Mucosa of rectum (tissue), 2 donors: ENCODE measurements around the gene PDCD1.
"Not testable (repeated sequence)": the region's sequence is repeated elsewhere in the genome, so short reads cannot be mapped to it uniquely, and the experiment has no call there.

Source experiments
- H3K27ac ChIP-seq, 2 donors: one replicate each; pipeline ENCODE4 v1.7.0; 2013; ENCODE audit warnings: inconsistent platforms in 2 of 2, low read depth in 2 of 2, low read length in 2 of 2
- H3K27me3 ChIP-seq, 2 donors: one replicate each; pipeline ENCODE4 v1.7.0; 2013; ENCODE audit warnings: low read length in 2 of 2; ENCODE audit not compliant: control insufficient read depth in 2 of 2, insufficient read depth in 2 of 2
- H3K36me3 ChIP-seq, 2 donors: one replicate each; pipeline ENCODE4 v1.7.0; 2013; ENCODE audit warnings: low read length in 2 of 2; ENCODE audit not compliant: control insufficient read depth in 2 of 2, insufficient read depth in 2 of 2
- H3K4me1 ChIP-seq, 2 donors: one replicate each; pipeline ENCODE4 v1.7.0; 2013; ENCODE audit warnings: low read length in 2 of 2, mild to moderate bottlenecking in 1 of 2; ENCODE audit not compliant: control insufficient read depth in 2 of 2, insufficient read depth in 2 of 2
- H3K4me3 ChIP-seq, 2 donors: one replicate each; pipeline ENCODE4 v1.7.0; 2013; ENCODE audit warnings: low read length in 2 of 2
- H3K9ac ChIP-seq, 2 donors: one replicate each; pipeline ENCODE4 v1.7.0; 2013; ENCODE audit warnings: low read length in 2 of 2, low read depth in 1 of 2, mild to moderate bottlenecking in 1 of 2
- H3K9me3 ChIP-seq, 2 donors: one replicate each; pipeline ENCODE4 v1.7.0; 2013; ENCODE audit warnings: low read length in 2 of 2; ENCODE audit not compliant: control insufficient read depth in 2 of 2
- donor health status: healthy.
- donor health status: Normal muscosa, but diverticular disease.

Gene PDCD1

DNA sequence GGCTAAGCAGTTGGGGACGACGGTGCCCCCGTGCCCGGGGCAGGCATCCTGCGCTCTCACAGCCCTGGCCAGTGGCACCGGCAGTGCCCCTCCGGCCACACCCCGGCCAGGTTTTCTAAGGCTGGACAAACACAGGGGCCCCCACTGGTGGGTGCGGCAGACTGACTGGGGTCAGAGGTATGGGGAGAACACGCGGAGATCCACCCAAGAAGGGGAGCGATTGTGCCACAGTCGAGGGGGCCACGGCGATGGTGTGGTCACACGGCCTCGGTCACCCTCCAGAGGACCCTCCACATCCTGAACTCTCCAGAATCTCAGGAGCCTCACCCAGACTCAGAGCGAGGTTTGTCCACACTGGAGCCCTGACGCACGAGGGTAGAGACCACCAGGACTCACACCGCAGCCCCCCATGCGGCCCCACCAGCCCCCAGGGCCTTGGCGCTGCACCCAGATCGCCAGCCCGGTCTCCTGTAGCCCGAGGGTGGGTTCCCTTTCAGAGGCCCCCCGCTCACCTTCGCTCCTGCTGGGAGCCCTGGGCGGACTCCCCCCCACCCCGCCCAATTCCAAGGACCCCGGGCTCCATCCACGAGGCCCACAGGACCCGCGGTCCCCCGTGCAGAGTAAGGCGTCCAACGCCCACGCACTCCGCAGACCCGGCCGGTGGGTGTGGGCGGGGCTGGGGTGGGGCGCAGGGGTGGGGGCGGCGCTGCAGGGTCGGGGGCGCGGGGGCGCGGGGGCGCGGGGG lies 15.2 kb downstream of the PDCD1 start:
- H3K4me3 ChIP-seq = peak overlapping the region in 1 of 2 donors; percentile 27

DNA sequence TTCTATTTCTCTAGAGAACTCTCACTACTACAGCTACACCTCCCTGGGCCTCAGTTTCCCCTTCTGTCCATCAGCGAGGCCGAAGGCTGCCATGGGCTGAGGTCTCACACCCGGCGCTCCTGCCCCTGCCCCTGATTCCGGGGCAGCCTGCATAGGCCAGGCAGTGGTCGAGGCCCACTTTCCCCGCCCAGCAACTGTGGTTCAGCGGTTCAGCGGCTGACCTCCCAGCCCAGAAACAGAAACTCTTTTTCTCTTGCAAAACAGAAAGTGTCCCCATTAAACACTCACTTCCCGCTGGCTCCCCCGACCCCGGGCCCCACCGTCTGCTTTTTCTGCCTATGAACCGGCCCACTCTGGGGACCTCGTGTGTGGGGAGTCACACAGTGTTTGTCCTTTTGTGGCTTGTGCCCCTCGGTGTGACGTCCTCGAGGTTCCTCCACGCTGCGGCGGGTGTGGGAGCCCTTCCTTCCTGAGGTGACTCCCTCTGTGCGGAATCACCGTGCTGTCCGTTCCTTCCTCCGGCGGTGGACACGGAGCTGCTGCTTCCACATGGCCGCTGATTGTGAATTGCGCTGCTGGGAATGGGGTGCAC lies 16.0 kb downstream of the PDCD1 start:
- H3K4me3 ChIP-seq = peak overlapping the region in 1 of 2 donors; percentile 27
- no peaks in the 10 kb centered on the region for H3K9me3 ChIP-seq
- H3K4me1 ChIP-seq = peaks cover 7 to 9% of the 10 kb centered on the region in 2 donors
- H3K9ac ChIP-seq = peak overlapping the region in 1 of 2 donors; percentile 14
- H3K27ac ChIP-seq = peak overlapping the region in 1 of 2 donors; percentile 65
- H3K36me3 ChIP-seq = no peaks in the 10 kb centered on the region
- peaks cover 2 to 4% of the 10 kb centered on the region in 2 donors for H3K27me3 ChIP-seq

More for the DNA sequence above, 15.2 kb downstream of the PDCD1 start:
- Histone ChIP-seq H3K27me3 (peaks cover 2% of the 10 kb centered on the region in 2 donors), H3K9me3 (no peaks in the 10 kb centered on the region), H3K9ac (peak overlapping the region in 1 of 2 donors; percentile 14), H3K27ac (peak overlapping the region in 1 of 2 donors; percentile 65), H3K36me3 (no peaks in the 10 kb centered on the region), H3K4me1 (peaks cover 7 to 9% of the 10 kb centered on the region in 2 donors)

DNA sequence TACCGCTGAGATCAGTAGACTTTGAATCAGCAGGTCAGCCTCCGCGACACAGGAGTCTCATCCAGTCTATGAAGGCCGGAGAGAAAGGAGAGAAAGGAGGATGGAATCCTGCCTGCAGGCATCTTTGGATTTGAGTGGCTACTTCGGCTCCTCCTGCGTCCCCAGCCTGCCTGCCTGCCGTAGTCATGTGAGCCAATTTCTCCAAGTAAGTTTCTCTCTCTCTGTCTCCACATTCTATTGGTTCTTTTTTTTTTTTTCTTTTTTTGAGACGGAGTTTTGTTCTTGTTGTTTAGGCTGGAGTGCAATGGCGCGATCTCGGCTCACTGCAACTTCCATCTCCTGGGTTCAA lies 16.7 kb downstream of the PDCD1 start:
- no peak overlapping the region for H3K4me3 ChIP-seq
- H3K36me3 ChIP-seq = no peaks in the 10 kb centered on the region
- no peak overlapping the region for H3K9ac ChIP-seq
- peaks cover 7 to 9% of the 10 kb centered on the region in 2 donors for H3K4me1 ChIP-seq
- H3K9me3 ChIP-seq = no peaks in the 10 kb centered on the region
- peaks cover 4% of the 10 kb centered on the region in 2 donors for H3K27me3 ChIP-seq
- no peak overlapping the region for H3K27ac ChIP-seq

DNA sequence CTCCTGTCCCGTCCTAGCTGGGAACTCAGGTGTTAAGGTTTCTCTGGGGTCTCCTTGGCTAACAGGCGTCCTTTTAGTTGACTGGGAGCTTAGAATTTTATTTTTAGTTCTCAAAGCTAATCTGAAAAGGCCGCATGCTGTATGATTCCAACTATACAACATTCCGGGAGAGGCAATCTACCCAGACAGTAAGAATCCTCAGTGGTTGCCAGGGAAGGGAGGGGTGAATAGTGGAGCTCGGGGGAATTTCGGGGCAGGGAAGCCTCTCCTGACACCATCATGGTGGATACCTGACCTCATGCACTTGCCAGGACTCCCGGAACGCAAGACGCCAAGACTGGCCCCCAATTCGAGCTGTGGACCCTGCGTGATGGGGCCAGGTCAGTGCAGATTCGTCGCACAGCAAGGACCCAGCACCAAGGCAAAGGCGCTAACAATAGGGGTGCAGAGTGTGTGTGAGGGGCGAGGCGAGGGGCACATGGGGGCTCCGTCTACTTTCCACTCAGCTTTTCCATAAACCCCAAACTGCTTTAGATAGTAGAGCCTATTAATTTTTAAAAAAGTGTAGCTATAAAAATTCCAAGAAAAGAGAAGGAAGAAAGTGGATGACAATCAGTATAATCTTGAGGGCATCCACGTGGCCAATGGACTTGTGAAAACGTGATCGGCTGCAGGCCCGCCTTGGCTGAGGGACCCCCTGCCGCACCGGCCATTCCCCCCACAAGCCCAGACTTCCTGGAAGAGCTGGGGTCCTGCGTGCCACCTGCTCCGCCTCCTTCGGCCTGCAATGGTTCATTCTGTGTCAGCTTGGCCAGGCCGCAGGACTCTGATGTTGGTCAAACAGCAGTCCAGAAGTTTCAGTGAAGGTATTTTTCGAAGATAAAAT lies 17.3 kb downstream of the PDCD1 start:
- Histone ChIP-seq H3K4me3 (no peak overlapping the region), H3K27ac (no peak overlapping the region), H3K9me3 (no peaks in the 10 kb centered on the region), H3K9ac (no peak overlapping the region), H3K36me3 (no peaks in the 10 kb centered on the region), H3K27me3 (peaks cover 4% of the 10 kb centered on the region in 2 donors), H3K4me1 (peaks cover 7 to 9% of the 10 kb centered on the region in 2 donors)

DNA sequence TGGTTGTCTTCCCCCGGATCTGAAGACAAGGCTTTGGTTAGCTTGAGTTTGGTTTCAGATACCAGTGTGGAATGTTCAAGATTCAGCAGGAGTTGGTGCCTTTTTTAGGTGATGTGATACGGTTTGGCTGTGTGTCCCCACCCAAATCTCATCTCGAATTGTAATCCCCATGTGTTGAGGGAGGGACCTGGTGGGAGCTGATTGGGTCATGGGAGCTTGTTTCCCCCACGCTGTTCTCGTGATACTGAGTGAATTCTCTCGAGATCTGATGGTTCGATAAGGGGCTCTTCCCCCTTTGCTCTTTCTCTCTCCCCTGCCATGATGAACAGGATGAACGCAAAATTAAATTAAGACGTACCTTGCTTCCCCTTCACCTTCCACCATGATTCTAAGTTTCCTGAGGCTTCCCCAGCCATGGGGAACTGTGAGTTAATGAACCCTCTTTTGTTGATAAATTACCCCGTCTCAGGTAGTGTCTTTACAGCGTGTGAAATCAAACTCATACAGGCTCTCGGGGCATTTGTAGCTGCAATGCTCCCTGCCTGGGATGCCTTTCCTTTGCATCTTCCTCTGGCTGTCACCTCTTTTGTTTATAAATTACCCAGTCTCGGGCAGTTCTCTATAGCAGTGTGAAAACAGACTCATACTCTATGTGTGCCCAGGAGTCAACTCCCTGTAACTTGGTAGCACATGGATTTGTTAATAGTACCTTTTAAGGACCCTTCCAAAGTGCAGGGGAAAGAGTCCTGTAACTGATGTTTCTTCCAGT lies 21.3 kb downstream of the PDCD1 start:
- H3K9me3 ChIP-seq = no peaks in the 10 kb centered on the region
- no peak overlapping the region for H3K9ac ChIP-seq
- H3K36me3 ChIP-seq = no peaks in the 10 kb centered on the region

DNA sequence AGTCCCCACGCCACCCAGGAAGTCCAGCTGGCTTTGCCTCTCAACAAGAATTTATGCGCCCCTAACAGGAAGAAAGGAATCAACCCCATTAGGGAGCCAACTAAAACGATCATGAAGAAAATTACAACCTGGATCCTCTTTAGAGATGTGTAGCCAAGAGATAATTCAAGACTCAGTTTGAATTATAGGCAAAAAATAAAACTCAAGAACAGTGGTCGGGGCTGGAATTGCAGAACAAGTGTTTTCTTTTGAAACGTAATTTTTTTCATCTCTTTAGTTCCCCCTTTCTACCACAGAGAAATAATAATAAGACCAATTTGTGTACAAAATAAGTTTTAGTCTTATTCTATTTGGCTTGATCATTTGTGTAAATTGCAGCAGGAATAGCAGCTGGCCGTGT lies 22.4 kb downstream of the PDCD1 start:
- Histone ChIP-seq H3K36me3 (no peaks in the 10 kb centered on the region), H3K4me3 (no peak overlapping the region), H3K9me3 (no peaks in the 10 kb centered on the region), H3K4me1 (no peaks in the 10 kb centered on the region), H3K27ac (no peak overlapping the region), H3K9ac (no peak overlapping the region), H3K27me3 (peaks cover 4% of the 10 kb centered on the region in 2 donors)

More for the DNA sequence above, 21.3 kb downstream of the PDCD1 start:
- peaks cover 4% of the 10 kb centered on the region in 2 donors for H3K27me3 ChIP-seq
- H3K4me1 ChIP-seq = no peaks in the 10 kb centered on the region
- H3K27ac ChIP-seq = no peak overlapping the region
- H3K4me3 ChIP-seq = no peak overlapping the region

DNA sequence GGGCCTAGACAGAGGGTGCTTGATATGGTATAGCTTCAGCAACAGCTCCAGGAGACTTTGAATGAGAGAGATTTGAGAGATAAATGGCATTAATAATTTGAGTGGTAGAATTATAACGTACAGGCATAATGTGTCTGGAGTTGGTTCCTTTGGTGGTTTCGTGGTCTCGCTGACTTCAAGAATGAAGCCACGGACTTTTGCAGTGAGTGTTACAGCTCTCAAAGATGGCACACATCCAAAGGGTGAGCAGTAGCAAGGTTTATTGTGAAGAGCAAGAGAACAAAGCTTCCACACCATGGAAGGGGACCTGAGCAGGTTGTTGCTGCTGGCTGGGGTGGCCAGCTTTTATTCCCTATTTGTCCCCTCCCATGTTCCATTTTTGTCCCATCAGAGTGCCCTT lies 23.1 kb downstream of the PDCD1 start:
- no peaks in the 10 kb centered on the region for H3K36me3 ChIP-seq
- no peaks in the 10 kb centered on the region for H3K4me1 ChIP-seq
- H3K27ac ChIP-seq = no peak overlapping the region
- H3K27me3 ChIP-seq = peaks cover 4% of the 10 kb centered on the region in 2 donors
- H3K9ac ChIP-seq = no peak overlapping the region
- no peaks in the 10 kb centered on the region for H3K9me3 ChIP-seq
- no peak overlapping the region for H3K4me3 ChIP-seq

DNA sequence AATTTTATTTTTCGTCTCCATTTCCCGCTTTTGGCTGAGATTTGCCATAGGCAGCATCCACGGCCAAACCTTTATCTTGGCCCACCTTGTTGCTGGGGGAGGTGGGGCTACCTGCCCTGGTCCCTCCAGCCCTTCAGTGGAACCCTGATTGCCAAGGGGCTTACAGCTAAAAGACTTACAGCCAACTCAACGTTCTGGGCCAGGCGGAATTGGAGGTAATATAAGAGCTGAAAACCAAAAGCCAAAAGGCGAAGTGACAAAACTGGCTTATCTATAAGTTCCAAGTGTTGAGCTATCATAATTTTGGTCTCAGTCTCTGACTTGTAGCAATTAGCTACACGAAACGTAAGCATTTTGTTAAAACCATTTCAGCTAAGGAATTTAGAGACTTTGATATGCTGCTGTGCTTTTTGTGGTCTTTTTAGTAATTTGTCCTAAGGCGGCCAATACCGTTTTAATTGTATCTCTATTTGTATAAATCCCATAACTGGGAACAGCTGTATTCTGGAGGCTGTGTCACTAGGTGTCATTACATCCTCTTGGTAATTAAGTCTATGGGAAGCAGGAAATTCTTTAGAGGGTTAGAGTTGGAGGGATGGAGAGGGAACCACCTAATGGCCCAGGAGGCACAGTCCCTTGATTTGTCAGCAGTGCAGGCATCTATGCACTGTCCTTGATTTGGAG lies 24.0 kb downstream of the PDCD1 start:
- Histone ChIP-seq H3K27ac (no peak overlapping the region), H3K36me3 (no peaks in the 10 kb centered on the region)

DNA sequence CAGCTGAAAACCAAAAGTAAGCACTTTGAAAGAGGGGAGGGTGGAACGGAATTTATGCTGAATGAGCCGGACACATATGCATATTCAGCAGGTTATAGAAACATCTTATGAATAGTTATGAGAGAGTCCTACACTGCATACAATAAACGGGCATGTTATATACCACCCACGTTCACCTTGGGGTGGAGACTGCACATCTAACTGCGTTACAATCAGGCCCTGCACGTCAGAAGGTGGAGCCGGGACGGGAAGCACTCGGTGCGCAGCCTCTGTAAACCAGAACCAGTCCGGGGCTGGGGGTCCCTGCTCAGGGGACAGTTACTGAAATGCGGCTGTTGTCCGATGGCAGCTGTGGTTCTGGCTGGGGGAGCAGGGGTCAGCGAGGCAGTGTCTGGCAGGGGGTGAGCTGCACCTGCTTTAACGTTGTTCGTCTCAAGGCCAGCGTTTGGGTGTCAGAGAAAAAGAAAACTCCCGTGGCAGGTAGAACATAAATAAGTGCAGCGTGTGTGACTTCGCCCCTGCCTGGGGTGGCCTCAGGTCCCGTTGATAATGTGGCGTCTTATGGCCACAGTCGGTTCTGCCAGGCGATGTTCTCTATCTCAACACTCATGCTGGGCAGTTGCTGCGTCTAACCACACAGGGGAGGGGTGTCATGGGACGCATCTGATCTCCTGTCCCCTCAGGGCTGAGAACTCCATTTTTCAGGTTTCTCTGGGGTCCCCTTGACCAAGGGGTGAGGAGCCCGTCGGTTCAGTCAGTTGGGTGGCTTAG lies 24.8 kb downstream of the PDCD1 start:
- H3K4me1 ChIP-seq, H3K9me3 ChIP-seq: not testable (repeated sequence)

More for the DNA sequence above, 24.0 kb downstream of the PDCD1 start:
- Histone ChIP-seq H3K9me3 (no peaks in the 10 kb centered on the region), H3K4me1 (no peaks in the 10 kb centered on the region), H3K27me3 (peaks cover 4 to 7% of the 10 kb centered on the region in 2 donors), H3K9ac (no peak overlapping the region), H3K4me3 (no peak overlapping the region)

More for the DNA sequence above, 24.8 kb downstream of the PDCD1 start:
- H3K27ac ChIP-seq, H3K9ac ChIP-seq, H3K4me3 ChIP-seq, H3K27me3 ChIP-seq, H3K36me3 ChIP-seq: not testable (repeated sequence)
